ENCODE measurements around the gene LRRC75B.
"Not testable (repeated sequence)": the region's sequence is repeated elsewhere in the genome, so short reads cannot be mapped to it uniquely, and the experiment has no call there.

GRCh38 chr22:24633231-24634023 is 40.6 kb upstream of the LRRC75B start:
- TF ChIP-seq EZH2 (IDR thresholded peaks at IDR 0.05; ENCODE audit: insufficient read depth, poor library complexity, severe bottlenecking); EZH2phosphoT487 (IDR thresholded peaks at IDR 0.05; ENCODE audit: insufficient read depth, low read depth): not testable (repeated sequence)
